Karpas-422 (cell line): Measurements from ENCODE around the gene ATXN7L1. TPM values are rescaled to one million over a fixed set of nuclear protein-coding genes. Genes with fewer than 3 reads are reported as not detected.
"Not testable (repeated sequence)": the region's sequence is repeated elsewhere in the genome, so short reads cannot be mapped to it uniquely, and the experiment has no call there.

ENCODE experiments used
- DNase-seq: peaks from one replicate; pipeline ENCODE4 v3.0.0-alpha.2; 2015
- H2AFZ ChIP-seq: fragments of 200-600 bp; sonication (generic); 2 replicates; pipeline ENCODE4 v1.6.1; 2014; ENCODE audit warnings: antibody characterized with exemption, low read length, mixed read lengths
- H3K27ac ChIP-seq: fragments of 200-600 bp; sonication (generic); 2 replicates; pipeline ENCODE4 v1.5.1; 2014; ENCODE audit warnings: mild to moderate bottlenecking, low read length, moderate library complexity
- H3K27me3 ChIP-seq: fragments of 200-600 bp; sonication (generic); 2 replicates; pipeline ENCODE4 v1.6.1; 2014; ENCODE audit warnings: low read length, mixed read lengths
- H3K36me3 ChIP-seq: fragments of 200-600 bp; sonication (generic); 2 replicates; pipeline ENCODE4 v1.6.1; 2014; ENCODE audit warnings: low read length, mixed read lengths; ENCODE audit not compliant: insufficient read depth
- H3K4me1 ChIP-seq: fragments of 200-600 bp; sonication (generic); 2 replicates; pipeline ENCODE4 v1.6.1; 2014; ENCODE audit warnings: mild to moderate bottlenecking, low read length, mixed read lengths
- H3K4me2 ChIP-seq: fragments of 200-600 bp; sonication (generic); 2 replicates; pipeline ENCODE4 v1.6.1; 2014; ENCODE audit warnings: low read length, low read depth, mild to moderate bottlenecking; ENCODE audit not compliant: poor library complexity, severe bottlenecking
- H3K4me3 ChIP-seq: fragments of 200-600 bp; sonication (generic); 2 replicates; pipeline ENCODE4 v1.5.1; 2014; ENCODE audit warnings: mild to moderate bottlenecking, antibody characterized with exemption, low read length, mixed read lengths
- H3K79me2 ChIP-seq: fragments of 200-600 bp; sonication (generic); 2 replicates; pipeline ENCODE4 v1.6.1; 2014; ENCODE audit warnings: mild to moderate bottlenecking, low read length, mixed read lengths
- H3K9ac ChIP-seq: fragments of 200-600 bp; sonication (generic); 2 replicates; pipeline ENCODE4 v1.6.0; 2014; ENCODE audit warnings: low read length
- H3K9me2 ChIP-seq: fragments of 200-600 bp; sonication (generic), shearing (Covaris generic); replicated peaks from 2 replicates; pipeline ENCODE4 v1.6.0; 2014; ENCODE audit warnings: mild to moderate bottlenecking, low read length, moderate library complexity; ENCODE audit not compliant: insufficient read depth
- H3K9me3 ChIP-seq: fragments of 300-700, 200-600 bp; sonication (generic); 2 replicates; pipeline ENCODE4 v1.6.1; 2014; ENCODE audit warnings: low read length, mixed read lengths
- H4K20me1 ChIP-seq: fragments of 200-600 bp; sonication (generic); 2 replicates; pipeline ENCODE4 v1.6.1; 2014; ENCODE audit warnings: mild to moderate bottlenecking, antibody characterized with exemption, low read length, low read depth; ENCODE audit not compliant: insufficient read depth
- total RNA-seq: library from RNA; depleted of rRNA; stranded (reverse); fragments of >200 nt; shearing (Covaris generic); gene quantifications from 2 replicates; pipeline ENCODE4 v1.2.3, GENCODE V29; 2014; ENCODE audit warnings: low replicate concordance

ATXN7L1 gene
- total RNA-seq, 1 experiment from 2014 or later: not detected

GRCh38 chr7:105860793-105861192 is 15.6 kb downstream of the ATXN7L1 start:
- Histone ChIP-seq H3K9me2 (no peaks in the 10 kb centered on the region), H3K9ac (no peak overlapping the region), H3K9me3 (no peaks in the 10 kb centered on the region), H3K4me2 (no peak overlapping the region), H3K27ac (no peak overlapping the region), H3K27me3 (no peaks in the 10 kb centered on the region), H4K20me1 (no peaks in the 10 kb centered on the region), H3K4me3 (no peak overlapping the region), H2AFZ (no peak overlapping the region), H3K4me1 (no peaks in the 10 kb centered on the region), H3K36me3 (no peaks in the 10 kb centered on the region), H3K79me2 (no peaks in the 10 kb centered on the region)
- DNase-seq: no peak

- no peaks in the 10 kb centered on the region for H3K27me3 ChIP-seq
- no peak overlapping the region for H2AFZ ChIP-seq
- H3K79me2 ChIP-seq: no peaks in the 10 kb centered on the region
- no peak overlapping the region for H3K27ac ChIP-seq
- no peaks in the 10 kb centered on the region for H3K9me3 ChIP-seq
- no peaks in the 10 kb centered on the region for H3K9me2 ChIP-seq
- H3K4me3 ChIP-seq: no peak overlapping the region
- H3K4me2 ChIP-seq: no peak overlapping the region
- H3K9ac ChIP-seq: no peak overlapping the region
- DNase-seq: no peak
- no peaks in the 10 kb centered on the region for H4K20me1 ChIP-seq
- H3K36me3 ChIP-seq: no peaks in the 10 kb centered on the region
- no peaks in the 10 kb centered on the region for H3K4me1 ChIP-seq
These were observed 19.1 kb downstream of the ATXN7L1 start for GRCh38 chr7:105857009-105857952.

GRCh38 chr7:105854498-105854897 is 21.9 kb downstream of the ATXN7L1 start:
- no peaks in the 10 kb centered on the region for H3K27me3 ChIP-seq
- H3K27ac ChIP-seq: no peak overlapping the region
- no peak overlapping the region for H3K4me2 ChIP-seq
- H3K9ac ChIP-seq: no peak overlapping the region
- H3K4me3 ChIP-seq: no peak overlapping the region
- no peaks in the 10 kb centered on the region for H3K79me2 ChIP-seq
- no peaks in the 10 kb centered on the region for H3K4me1 ChIP-seq
- no peaks in the 10 kb centered on the region for H3K9me2 ChIP-seq
- no peaks in the 10 kb centered on the region for H3K36me3 ChIP-seq
- no peak for DNase-seq
- H4K20me1 ChIP-seq: no peaks in the 10 kb centered on the region
- no peaks in the 10 kb centered on the region for H3K9me3 ChIP-seq
- no peak overlapping the region for H2AFZ ChIP-seq

GRCh38 chr7:105853931-105854419 is 22.4 kb downstream of the ATXN7L1 start:
- no peak for DNase-seq
- no peaks in the 10 kb centered on the region for H3K27me3 ChIP-seq
- H3K27ac ChIP-seq: no peak overlapping the region
- H3K36me3 ChIP-seq: no peaks in the 10 kb centered on the region
- H3K9me2 ChIP-seq: no peaks in the 10 kb centered on the region
- no peak overlapping the region for H3K9ac ChIP-seq
- no peaks in the 10 kb centered on the region for H4K20me1 ChIP-seq
- no peaks in the 10 kb centered on the region for H3K4me1 ChIP-seq
- H3K79me2 ChIP-seq: no peaks in the 10 kb centered on the region
- H3K9me3 ChIP-seq: no peaks in the 10 kb centered on the region
- H3K4me3 ChIP-seq: no peak overlapping the region
- H2AFZ ChIP-seq: no peak overlapping the region
- no peak overlapping the region for H3K4me2 ChIP-seq

GRCh38 chr7:105851064-105851463 is 25.3 kb downstream of the ATXN7L1 start:
- no peak for DNase-seq
- Histone ChIP-seq H3K9me3 (no peaks in the 10 kb centered on the region), H4K20me1 (no peaks in the 10 kb centered on the region), H3K27me3 (no peaks in the 10 kb centered on the region), H3K4me2 (no peak overlapping the region), H3K4me3 (no peak overlapping the region), H2AFZ (no peak overlapping the region), H3K4me1 (no peaks in the 10 kb centered on the region), H3K9me2 (no peaks in the 10 kb centered on the region), H3K36me3 (no peaks in the 10 kb centered on the region), H3K79me2 (no peaks in the 10 kb centered on the region), H3K27ac (no peak overlapping the region), H3K9ac (no peak overlapping the region)

- Histone ChIP-seq H3K9me3 (no peaks in the 10 kb centered on the region), H3K4me2 (no peak overlapping the region), H3K9me2 (no peaks in the 10 kb centered on the region), H3K4me3 (no peak overlapping the region), H3K4me1 (no peaks in the 10 kb centered on the region), H3K27ac (no peak overlapping the region), H3K79me2 (no peaks in the 10 kb centered on the region), H3K9ac (no peak overlapping the region), H4K20me1 (no peaks in the 10 kb centered on the region), H3K27me3 (no peaks in the 10 kb centered on the region), H2AFZ (no peak overlapping the region), H3K36me3 (no peaks in the 10 kb centered on the region)
- DNase-seq: no peak
These were observed 27.1 kb downstream of the ATXN7L1 start for GRCh38 chr7:105849122-105849855.

GRCh38 chr7:105846404-105846803 is 30.0 kb downstream of the ATXN7L1 start:
- Histone ChIP-seq H3K4me2 (no peak overlapping the region), H2AFZ (no peak overlapping the region)

GRCh38 chr7:105844681-105845080 is 31.7 kb downstream of the ATXN7L1 start:
- H3K4me3 ChIP-seq: not testable (repeated sequence)

More at GRCh38 chr7:105846404-105846803, 30.0 kb downstream of the ATXN7L1 start:
- no peaks in the 10 kb centered on the region for H3K9me3 ChIP-seq
- no peaks in the 10 kb centered on the region for H3K27me3 ChIP-seq
- H3K36me3 ChIP-seq: no peaks in the 10 kb centered on the region
- no peak overlapping the region for H3K4me3 ChIP-seq
- no peaks in the 10 kb centered on the region for H3K9me2 ChIP-seq
- no peak for DNase-seq
- no peak overlapping the region for H3K27ac ChIP-seq
- H3K9ac ChIP-seq: no peak overlapping the region
- no peaks in the 10 kb centered on the region for H4K20me1 ChIP-seq
- no peaks in the 10 kb centered on the region for H3K79me2 ChIP-seq
- no peaks in the 10 kb centered on the region for H3K4me1 ChIP-seq

More at GRCh38 chr7:105844681-105845080, 31.7 kb downstream of the ATXN7L1 start:
- H4K20me1 ChIP-seq, H3K4me1 ChIP-seq, H3K27me3 ChIP-seq, H3K9me2 ChIP-seq, DNase-seq, H3K9ac ChIP-seq, H3K9me3 ChIP-seq, H3K4me2 ChIP-seq, H3K27ac ChIP-seq, H3K36me3 ChIP-seq, H2AFZ ChIP-seq, H3K79me2 ChIP-seq: not testable (repeated sequence)
